Lung (tissue), 12 donors: ENCODE measurements around the gene POM121L2. TPM values are rescaled to one million over a fixed set of nuclear protein-coding genes. Genes with fewer than 3 reads are reported as not detected.

ENCODE experiments used
- ATAC-seq: fragments of 200-7000 bp; cut with Tn5 transposase; one replicate; pipeline ENCODE4 v1.9.1; 2020; ENCODE audit warnings: moderate number of reproducible peaks; ENCODE audit not compliant: insufficient read depth, low FRiP score
- DNase-seq, 3 donors: peaks; one replicate each; pipeline ENCODE4 v3.0.0-alpha.2; 2013 to 2017
- H3K27ac ChIP-seq, 2 donors: one replicate each; pipeline ENCODE4 v1.5.1; 2013; ENCODE audit warnings: mild to moderate bottlenecking in 2 of 2, moderate library complexity in 2 of 2, control low read depth in 1 of 2, inconsistent platforms in 1 of 2, low read depth in 1 of 2, low read length in 1 of 2
- H3K27me3 ChIP-seq, 3 donors: one replicate each; pipeline ENCODE4 v1.5.1; 2013; ENCODE audit warnings: low read length in 2 of 3; ENCODE audit not compliant: control insufficient read depth in 3 of 3, insufficient read depth in 3 of 3
- H3K36me3 ChIP-seq, 4 donors: one replicate each; pipeline ENCODE4 v1.5.1; 2013; ENCODE audit warnings: low read length in 4 of 4, mild to moderate bottlenecking in 1 of 4, moderate library complexity in 1 of 4; ENCODE audit not compliant: control insufficient read depth in 4 of 4, insufficient read depth in 4 of 4
- H3K4me1 ChIP-seq, 5 donors: one replicate each; pipeline ENCODE4 v1.5.1; 2013; ENCODE audit warnings: low read length in 5 of 5, mild to moderate bottlenecking in 2 of 5, moderate library complexity in 1 of 5; ENCODE audit not compliant: control insufficient read depth in 5 of 5, insufficient read depth in 5 of 5
- H3K4me3 ChIP-seq: one replicate; pipeline ENCODE4 v1.5.1; 2013; ENCODE audit warnings: mild to moderate bottlenecking, control low read depth, moderate library complexity
- H3K9ac ChIP-seq, 2 donors: one replicate each; pipeline ENCODE4 v1.5.1; 2013; ENCODE audit warnings: low read length in 2 of 2, control low read depth in 1 of 2; ENCODE audit not compliant: insufficient read depth in 1 of 2
- H3K9me3 ChIP-seq, 4 donors: one replicate each; pipeline ENCODE4 v1.5.1; 2013; ENCODE audit warnings: low read length in 3 of 4, mild to moderate bottlenecking in 1 of 4, moderate library complexity in 1 of 4; ENCODE audit not compliant: control insufficient read depth in 4 of 4, insufficient read depth in 3 of 4
- CTCF ChIP-seq: IDR thresholded peaks from 2 replicates; pipeline ENCODE4 v1.5.1; 2012; ENCODE audit warnings: mild to moderate bottlenecking; ENCODE audit errors: control extremely low read depth, extremely low read depth
- WGBS, 2 donors: extraction: QIAGEN DNeasy Blood & Tissue Kit; methylation state at CpG; one replicate each; pipeline ENCODE4 v1.1.7; 2013; 5-methylcytosine and 5-hydroxymethylcytosine counted together
- polyA plus RNA-seq, 2 donors: library from polyadenylated mRNA; stranded (reverse); fragments of 200-250 nt; gene quantifications; one replicate each; pipeline ENCODE4 v1.2.1, GENCODE V29; 2013
- total RNA-seq, 2 donors: library from RNA; depleted of rRNA in 1 of 2; stranded (reverse); fragments of >200 nt in 1 of 2; gene quantifications; one replicate each; pipeline ENCODE4 v1.2.1, GENCODE V29; 2014 to 2021
- donor health status: control.
- donor health status: control.
- donor health status: Bipolar disorder and iron deficiency.
- donor health status: healthy.
- donor health status: DM: yes; HTN: yes; CAD: no.

POM121L2 gene
- total and polyA plus RNA-seq, 4 donors: not detected

- H3K9me3 ChIP-seq: peaks cover 0 to 1% (median 0%) of the 10 kb centered on the region in 4 donors
- no peak overlapping the region for H3K27ac ChIP-seq
- no peak overlapping the region for H3K9ac ChIP-seq
- no peaks in the 10 kb centered on the region for H3K36me3 ChIP-seq
- DNase-seq: no peak
- TF ChIP-seq CTCF: no peak
- peaks cover 0 to 23% (median 9%) of the 10 kb centered on the region in 3 donors for H3K27me3 ChIP-seq
- H3K4me3 ChIP-seq: no peak overlapping the region
- no peak for ATAC-seq
- H3K4me1 ChIP-seq: no peaks in the 10 kb centered on the region
Observed at GRCh38 chr6:27321370-27321769, 9.3 kb upstream of the POM121L2 start.

GRCh38 chr6:27318973-27319372 lies 6.9 kb upstream of the POM121L2 start:
- Histone ChIP-seq H3K9me3 (peaks cover 0 to 1% (median 0%) of the 10 kb centered on the region in 4 donors), H3K36me3 (no peaks in the 10 kb centered on the region), H3K9ac (no peak overlapping the region), H3K4me3 (no peak overlapping the region), H3K4me1 (no peaks in the 10 kb centered on the region), H3K27ac (no peak overlapping the region), H3K27me3 (peaks cover 0 to 26% (median 15%) of the 10 kb centered on the region in 3 donors)
- DNase-seq (no peak), ATAC-seq (no peak)
- TF ChIP-seq CTCF: no peak
- 56 to 75% methylated on average over 2 of the region's 2 CpGs for WGBS, 2 donors

GRCh38 chr6:27314046-27314445 lies 2.0 kb upstream of the POM121L2 start:
- no peak for TF ChIP-seq CTCF
- Histone ChIP-seq H3K4me3 (no peak overlapping the region), H3K36me3 (no peaks in the 10 kb centered on the region), H3K27ac (no peak overlapping the region), H3K27me3 (peaks cover 10 to 58% (median 56%) of the 10 kb centered on the region in 3 donors), H3K9ac (no peak overlapping the region), H3K9me3 (peaks cover 0 to 4% (median 0%) of the 10 kb centered on the region in 4 donors), H3K4me1 (peaks cover 0 to 9% (median 5%) of the 10 kb centered on the region in 5 donors)
- ATAC-seq (no peak), DNase-seq (no peak)
- 80 to 91% methylated on average over 2 of the region's 2 CpGs for WGBS, 2 donors

GRCh38 chr6:27312950-27313271 lies 838 bp upstream of the POM121L2 start:
- H3K4me1 ChIP-seq: peaks cover 0 to 9% (median 5%) of the 10 kb centered on the region in 5 donors
- no peak overlapping the region for H3K27ac ChIP-seq
- H3K4me3 ChIP-seq: no peak overlapping the region
- H3K27me3 ChIP-seq: peaks cover 10 to 57% (median 56%) of the 10 kb centered on the region in 3 donors
- TF ChIP-seq CTCF: no peak
- DNase-seq (no peak), ATAC-seq (no peak)
- H3K36me3 ChIP-seq: no peaks in the 10 kb centered on the region
- 17 to 18% methylated on average over 8 of the region's 8 CpGs for WGBS, 2 donors
- H3K9me3 ChIP-seq: peaks cover 0 to 4% (median 0%) of the 10 kb centered on the region in 4 donors
- no peak overlapping the region for H3K9ac ChIP-seq
